ENCODE measurements around the gene NKAP. TPM values are rescaled to one million over a fixed set of nuclear protein-coding genes. Genes with fewer than 3 reads are reported as not detected.

Gene NKAP
- total RNA-seq, 4 donors from 2014 or later: 4.1 to 10.5 (median 7.7) TPM

Other genes with a start within 250 kb of the NKAP start
- 1 to 10 TPM in 3 of 4 donors, not detected in 1; 1.3 to 2.7 (median 2.5) TPM for gene SOWAHD, start 185.2 kb downstream of the NKAP start, total RNA-seq
- 1,000 to 10,000 TPM in 2 of 4 donors, 100 to 1,000 TPM in 2; 781 to 2,903 (median 945) TPM for gene RPL39, start 152.1 kb downstream of the NKAP start, total RNA-seq
- gene UPF3B, start 90.8 kb downstream of the NKAP start, total RNA-seq: 10 to 100 TPM in 2 of 4 donors, 1 to 10 TPM in 2; 5.3 to 28.9 (median 8.8) TPM
- gene RNF113A, start 72.0 kb downstream of the NKAP start, total RNA-seq: 10 to 100 TPM; 11.6 to 16.6 (median 15.6) TPM
- gene NDUFA1, start 71.9 kb downstream of the NKAP start, total RNA-seq: 100 to 1,000 TPM in 1 of 4 donors, 10 to 100 TPM in 3; 58.1 to 109 (median 68.7) TPM
- gene AKAP14, start 47.9 kb downstream of the NKAP start, total RNA-seq: not detected
- not detected for gene RHOXF2B, start 133.9 kb upstream of the NKAP start, total RNA-seq
- gene RHOXF1, start 172.2 kb upstream of the NKAP start, total RNA-seq: 1 to 10 TPM in 2 of 4 donors, not detected in 2; 2.9 to 7.2 TPM
- gene RHOXF2, start 214.9 kb upstream of the NKAP start, total RNA-seq: not detected